Activated CD4-positive, alpha-beta T cell treated with anti-CD3 and anti-CD28 coated beads for 36 hours (primary cell): Measurements from ENCODE around the gene EPHA4. TPM values are rescaled to one million over a fixed set of nuclear protein-coding genes. Genes with fewer than 3 reads are reported as not detected.

Source experiments
- ATAC-seq: fragments of 200-7000 bp; cut with Tn5 transposase; one replicate; pipeline ENCODE4 v1.10.0; 2021; ENCODE audit warnings: mild to moderate bottlenecking, moderate library complexity
- CTCF ChIA-PET: fragments of 350-600 bp; sonication (Branson Sonifier 250); formaldehyde crosslinking; loops from one replicate; lab custom pipeline; 2021; ENCODE audit warnings: antibody characterized with exemption; lab: Charles Lee
- POLR2A ChIA-PET: fragments of 350-600 bp; sonication (Branson Sonifier 250); formaldehyde crosslinking; loops from one replicate; lab custom pipeline; 2021; ENCODE audit warnings: antibody characterized with exemption, inconsistent platforms; lab: Charles Lee
- DNase-seq: peaks from one replicate; pipeline ENCODE4 v3.0.0-alpha.2; 2020
- H3K27ac Mint-ChIP-seq: one replicate; pipeline ENCODE4 v1.8.0; 2021; ENCODE audit warnings: mixed read lengths
- H3K27me3 Mint-ChIP-seq: one replicate; pipeline ENCODE4 v1.8.0; 2021; ENCODE audit warnings: mixed read lengths
- H3K36me3 Mint-ChIP-seq: one replicate; pipeline ENCODE4 v1.8.0; 2021; ENCODE audit warnings: low read depth, mixed read lengths
- H3K4me1 Mint-ChIP-seq: one replicate; pipeline ENCODE4 v1.8.0; 2021; ENCODE audit warnings: mixed read lengths
- H3K4me3 Mint-ChIP-seq: one replicate; pipeline ENCODE4 v1.8.0; 2021; ENCODE audit warnings: mild to moderate bottlenecking, moderate library complexity, mixed read lengths
- H3K9me3 Mint-ChIP-seq: one replicate; pipeline ENCODE4 v1.8.0; 2021; ENCODE audit warnings: low read depth, mixed read lengths
- intact Hi-C, 2 experiments: fragments of 100-400 bp; cut with DNase I in 1 of 2; cut with micrococcal nuclease in 1 of 2; formaldehyde crosslinking; loops; one replicate each; pipeline versions ENCODE4 v1.14.2 to v1.15.1; 2022 to 2024; cut with DNase I, micrococcal nuclease
- total RNA-seq, 2 experiments: library from RNA; stranded (reverse); gene quantifications; one replicate each; pipeline ENCODE4 v1.2.3, GENCODE V29; 2021

The EPHA4 gene
- total RNA-seq, 2 experiments from 2014 or later: 5.9 to 7.2 TPM

DNA sequence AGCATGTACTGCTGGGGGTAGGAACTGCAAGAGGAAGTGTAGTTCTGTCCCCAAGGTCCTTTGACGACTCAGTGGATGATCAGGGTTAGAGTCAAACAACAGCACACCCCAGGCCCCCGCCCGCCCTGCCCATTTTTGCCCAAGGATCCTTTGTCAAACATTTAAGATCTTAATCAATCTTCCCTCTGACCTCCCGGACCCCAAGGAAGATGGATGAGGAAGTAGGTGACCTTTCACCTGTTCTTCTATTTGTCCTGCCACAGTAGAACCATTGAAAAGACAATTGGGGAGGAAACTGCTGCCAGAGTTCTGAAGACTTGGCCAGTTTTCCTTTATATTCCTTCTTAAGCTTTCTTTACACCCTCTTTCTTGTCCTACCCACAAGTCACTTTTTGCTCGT is 12.1 kb downstream of the EPHA4 start:
- intact Hi-C loops: loop anchor here in 1 of 2 experiments (5.0 kb wide), 1 partner anchor 43 kb away; no protein-coding TSS in a partner anchor

DNA sequence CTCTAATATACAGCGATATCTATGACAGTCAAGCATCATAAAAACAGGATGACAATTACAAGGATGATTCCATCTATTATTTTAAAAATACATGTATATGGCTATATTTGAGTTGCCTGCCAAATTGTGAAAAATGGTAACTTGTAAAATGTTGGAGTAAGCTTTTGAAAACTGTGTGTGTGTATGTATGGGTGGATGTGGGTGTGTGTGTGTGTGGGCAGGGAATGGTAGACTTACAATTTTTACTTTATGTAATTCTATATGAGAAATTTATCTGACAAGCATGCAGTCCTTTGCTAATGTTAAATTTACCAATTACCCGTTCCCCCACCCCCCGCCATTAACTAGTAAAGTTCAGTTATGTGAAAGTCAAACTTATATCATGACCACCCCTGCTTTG is 14.0 kb downstream of the EPHA4 start:
- ChIA-PET CTCF (interaction anchor here (0.8 kb wide), 1 partner anchor 860 kb away, joined by 3 read pairs; no protein-coding TSS in a partner anchor), POLR2A (no interaction called here)

More for the DNA sequence above, 12.1 kb downstream of the EPHA4 start:
- ChIA-PET POLR2A (no interaction called here), CTCF (interaction anchor here (1.2 kb wide), 1 partner anchor 48 kb away, joined by 3 read pairs; no protein-coding TSS in a partner anchor)
- peaks cover 8% of the 10 kb centered on the region for H3K36me3 Mint-ChIP-seq
- no peak overlapping the region for H3K27ac Mint-ChIP-seq
- DNase-seq (no peak), ATAC-seq (no peak)
- H3K4me3 Mint-ChIP-seq: no peak overlapping the region
- no peaks in the 10 kb centered on the region for H3K27me3 Mint-ChIP-seq
- peaks cover 55% of the 10 kb centered on the region for H3K4me1 Mint-ChIP-seq
- no peaks in the 10 kb centered on the region for H3K9me3 Mint-ChIP-seq

DNA sequence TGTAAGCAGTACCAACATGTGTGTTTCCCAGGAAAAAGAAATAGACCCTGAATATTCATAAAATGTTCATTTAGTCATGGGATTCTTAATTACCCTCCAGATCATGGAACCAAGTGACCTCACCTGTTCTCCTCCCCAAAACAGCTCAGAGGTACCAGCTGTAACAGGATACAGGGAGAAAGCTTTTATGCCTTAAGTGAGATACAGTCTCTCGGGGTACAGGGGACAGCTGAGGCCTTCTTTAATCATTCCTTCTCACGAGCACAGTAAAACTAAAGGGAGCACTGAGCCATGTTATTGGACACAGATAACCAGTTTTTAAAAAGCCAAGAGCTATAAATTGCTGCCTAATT is 16.6 kb downstream of the EPHA4 start:
- ATAC-seq (peak; percentile 74), DNase-seq (no peak)
- Mint-ChIP-seq H3K4me3 (peak overlapping the region; percentile 46), H3K27ac (peak overlapping the region; percentile 76), H3K4me1 (peaks cover 48% of the 10 kb centered on the region), H3K9me3 (no peaks in the 10 kb centered on the region), H3K36me3 (no peaks in the 10 kb centered on the region), H3K27me3 (no peaks in the 10 kb centered on the region)
- POLR2A ChIA-PET: no interaction called here
- intact Hi-C loops: loop anchor here (1.0 to 5.0 kb wide), 2 partner anchors 37 to 38 kb away; no protein-coding TSS in a partner anchor
- CTCF ChIA-PET: interaction anchor here (0.7 kb wide), 1 partner anchor 10 kb away, joined by 3 read pairs; no protein-coding TSS in a partner anchor

More for the DNA sequence above, 14.0 kb downstream of the EPHA4 start:
- Mint-ChIP-seq H3K9me3 (no peaks in the 10 kb centered on the region), H3K27ac (no peak overlapping the region), H3K27me3 (no peaks in the 10 kb centered on the region), H3K36me3 (peaks cover 3% of the 10 kb centered on the region), H3K4me1 (peaks cover 47% of the 10 kb centered on the region), H3K4me3 (no peak overlapping the region)
- intact Hi-C loops: loop anchor here in 1 of 2 experiments (5.0 kb wide), 1 partner anchor 41 kb away; no protein-coding TSS in a partner anchor
- DNase-seq: no peak
- no peak for ATAC-seq

DNA sequence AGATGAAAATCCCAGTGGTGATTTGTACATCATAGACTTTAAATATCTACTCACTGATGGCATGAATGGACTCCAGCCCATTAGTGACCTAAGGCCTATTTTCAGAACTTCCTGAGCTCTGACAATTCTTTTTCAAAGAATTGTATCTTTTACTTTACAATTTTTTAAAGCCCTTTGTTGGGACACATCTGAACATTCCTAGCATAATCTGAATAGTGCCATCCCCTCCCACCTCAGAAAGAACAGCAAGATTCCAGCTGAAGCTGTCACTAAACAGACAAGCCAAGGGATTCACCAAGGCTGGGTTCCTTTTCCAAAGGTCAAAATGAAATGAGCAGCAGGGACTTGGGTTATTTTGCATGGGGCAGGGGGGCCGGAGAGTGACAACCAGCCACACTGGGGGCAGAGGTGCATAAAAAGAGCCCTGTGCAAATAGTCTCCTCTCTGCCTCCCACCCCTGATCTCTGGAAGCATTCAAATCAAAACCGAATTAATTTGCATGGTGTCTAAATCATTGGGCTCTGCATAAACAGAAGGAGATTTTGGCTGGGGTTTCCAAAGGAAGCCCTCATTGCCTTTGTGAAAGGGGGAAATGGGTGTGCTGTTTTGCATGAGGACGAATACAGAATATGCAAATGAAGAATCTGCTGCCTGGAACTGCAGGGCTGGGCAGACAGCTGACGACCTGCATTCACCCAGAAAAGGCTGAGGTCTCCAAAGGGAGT is 17.2 kb downstream of the EPHA4 start:
- DNase-seq: peak; percentile 52
- Mint-ChIP-seq H3K27ac (peak overlapping the region; percentile 76), H3K9me3 (no peaks in the 10 kb centered on the region), H3K4me3 (peak overlapping the region; percentile 46), H3K4me1 (peaks cover 48% of the 10 kb centered on the region), H3K27me3 (no peaks in the 10 kb centered on the region), H3K36me3 (no peaks in the 10 kb centered on the region)
- POLR2A ChIA-PET: no interaction called here
- CTCF ChIA-PET: interaction anchor here (0.7 kb wide), 2 partner anchors 10 to 596 kb away, joined by 3 read pairs; no protein-coding TSS in a partner anchor
- ATAC-seq: peak; percentile 82
- intact Hi-C loops: loop anchor here (1.0 to 5.0 kb wide), 2 partner anchors 37 to 38 kb away; no protein-coding TSS in a partner anchor

DNA sequence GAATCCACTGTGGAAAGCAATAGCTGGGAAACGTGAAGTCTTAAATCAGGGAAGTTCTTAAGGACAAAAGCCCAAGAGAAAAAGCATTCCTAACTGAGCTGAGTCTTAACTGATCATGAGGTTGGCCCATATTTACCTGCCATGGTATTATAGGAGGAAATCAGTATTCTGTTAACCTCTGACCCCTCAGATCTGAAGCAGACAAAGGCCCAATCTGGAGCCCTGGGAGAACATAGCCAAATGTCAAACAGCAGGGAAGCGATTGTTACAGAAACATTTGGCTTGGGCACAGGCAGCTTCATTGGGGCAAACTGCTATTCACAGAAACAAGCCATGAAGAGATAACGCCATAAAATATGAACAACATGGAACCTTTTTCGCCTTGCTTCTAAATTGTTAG is 18.8 kb downstream of the EPHA4 start:
- Mint-ChIP-seq H3K27me3 (no peaks in the 10 kb centered on the region), H3K9me3 (no peaks in the 10 kb centered on the region), H3K4me1 (peaks cover 45% of the 10 kb centered on the region), H3K36me3 (no peaks in the 10 kb centered on the region), H3K4me3 (no peak overlapping the region), H3K27ac (no peak overlapping the region)
- intact Hi-C loops: no loop called here
- CTCF ChIA-PET: interaction anchor here (0.6 to 1.1 kb wide), 3 partner anchors 23 to 86 kb away, joined by 3 read pairs; no protein-coding TSS in a partner anchor
- POLR2A ChIA-PET: no interaction called here
- no peak for ATAC-seq
- DNase-seq: no peak

DNA sequence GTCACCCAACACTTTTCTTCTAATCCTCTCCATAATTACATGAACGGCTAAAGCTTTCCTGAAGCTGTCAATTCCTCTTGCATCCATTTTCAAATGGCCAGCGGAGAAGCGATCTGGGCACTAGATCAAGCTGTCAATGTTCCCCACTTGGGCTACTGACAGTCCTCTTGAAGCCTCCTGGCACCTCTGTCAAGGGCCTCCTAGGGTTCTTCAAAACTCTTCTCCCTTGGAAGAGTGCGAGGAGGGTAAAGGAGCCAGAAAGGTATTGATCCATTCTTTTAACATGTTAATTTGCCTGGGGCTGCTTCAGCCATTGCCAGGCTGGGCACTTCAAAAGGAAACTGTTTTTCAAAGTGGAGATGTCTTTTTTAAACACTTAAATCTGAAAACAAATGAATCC is 19.8 kb downstream of the EPHA4 start:
- H3K27me3 Mint-ChIP-seq: no peaks in the 10 kb centered on the region
- intact Hi-C loops: no loop called here
- no peak overlapping the region for H3K4me3 Mint-ChIP-seq
- CTCF ChIA-PET: interaction anchor here (0.6 kb wide), 1 partner anchor 833 kb away, joined by 5 read pairs; no protein-coding TSS in a partner anchor
- H3K36me3 Mint-ChIP-seq: peaks cover 1% of the 10 kb centered on the region
- no peak for ATAC-seq
- POLR2A ChIA-PET: no interaction called here
- peaks cover 37% of the 10 kb centered on the region for H3K4me1 Mint-ChIP-seq
- H3K27ac Mint-ChIP-seq: no peak overlapping the region
- H3K9me3 Mint-ChIP-seq: no peaks in the 10 kb centered on the region
- no peak for DNase-seq

DNA sequence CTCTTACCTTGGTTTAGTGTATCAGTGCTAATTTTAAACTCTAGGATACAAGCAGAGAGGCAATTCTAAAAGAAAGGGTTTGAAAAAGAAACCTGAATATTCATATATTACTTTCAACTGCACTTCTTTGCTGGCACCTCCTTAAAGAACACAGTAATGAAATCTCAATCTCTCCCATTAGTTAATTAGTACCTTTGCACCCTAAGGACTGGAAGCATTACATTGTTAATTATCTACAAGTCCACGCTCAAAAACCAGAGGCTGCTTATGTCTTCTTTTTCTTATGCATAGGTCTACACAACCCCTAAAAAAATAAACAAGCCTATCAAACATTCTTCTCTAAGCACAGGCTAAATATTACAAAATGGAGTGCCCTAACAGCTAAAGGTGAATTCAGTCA is 20.2 kb downstream of the EPHA4 start:
- Mint-ChIP-seq H3K4me1 (peaks cover 37% of the 10 kb centered on the region), H3K36me3 (peaks cover 1% of the 10 kb centered on the region), H3K4me3 (no peak overlapping the region), H3K9me3 (no peaks in the 10 kb centered on the region), H3K27me3 (no peaks in the 10 kb centered on the region), H3K27ac (no peak overlapping the region)
- CTCF ChIA-PET: interaction anchor here (0.6 to 0.7 kb wide), 2 partner anchors 99 to 833 kb away, joined by 3 to 5 read pairs; no protein-coding TSS in a partner anchor
- POLR2A ChIA-PET: no interaction called here
- ATAC-seq (no peak), DNase-seq (no peak)
- intact Hi-C loops: no loop called here

DNA sequence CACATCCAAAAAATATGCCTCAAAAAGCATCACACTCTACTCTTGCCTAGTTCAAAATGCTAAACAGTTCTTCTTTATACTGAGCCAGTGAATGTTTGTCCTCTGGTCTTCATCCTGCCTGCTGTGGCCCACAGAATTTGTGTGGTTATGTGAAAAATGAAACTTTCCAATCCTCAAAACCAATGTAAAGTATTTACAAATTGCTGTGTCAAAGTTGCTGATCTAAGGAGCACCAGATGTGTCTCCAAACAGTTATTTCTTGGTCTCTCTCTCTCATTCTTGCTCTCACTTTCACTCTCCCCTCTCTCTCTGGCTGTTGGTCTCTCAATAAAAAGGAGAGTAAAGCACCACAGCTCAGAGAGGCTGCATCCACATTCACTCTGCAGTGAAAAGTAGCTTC is 23.0 kb downstream of the EPHA4 start:
- POLR2A ChIA-PET: interaction anchor here (0.6 kb wide), 1 partner anchor 465 kb away, joined by 3 read pairs; no protein-coding TSS in a partner anchor
- no peak overlapping the region for H3K27ac Mint-ChIP-seq
- H3K36me3 Mint-ChIP-seq: peaks cover 1% of the 10 kb centered on the region
- H3K27me3 Mint-ChIP-seq: no peaks in the 10 kb centered on the region
- intact Hi-C loops: no loop called here
- peaks cover 28% of the 10 kb centered on the region for H3K4me1 Mint-ChIP-seq
- CTCF ChIA-PET: interaction anchor here (0.6 kb wide), 1 partner anchor 859 kb away, joined by 3 read pairs; no protein-coding TSS in a partner anchor
- no peak overlapping the region for H3K4me3 Mint-ChIP-seq
- ATAC-seq: peak; percentile 70
- no peak for DNase-seq
- no peaks in the 10 kb centered on the region for H3K9me3 Mint-ChIP-seq

DNA sequence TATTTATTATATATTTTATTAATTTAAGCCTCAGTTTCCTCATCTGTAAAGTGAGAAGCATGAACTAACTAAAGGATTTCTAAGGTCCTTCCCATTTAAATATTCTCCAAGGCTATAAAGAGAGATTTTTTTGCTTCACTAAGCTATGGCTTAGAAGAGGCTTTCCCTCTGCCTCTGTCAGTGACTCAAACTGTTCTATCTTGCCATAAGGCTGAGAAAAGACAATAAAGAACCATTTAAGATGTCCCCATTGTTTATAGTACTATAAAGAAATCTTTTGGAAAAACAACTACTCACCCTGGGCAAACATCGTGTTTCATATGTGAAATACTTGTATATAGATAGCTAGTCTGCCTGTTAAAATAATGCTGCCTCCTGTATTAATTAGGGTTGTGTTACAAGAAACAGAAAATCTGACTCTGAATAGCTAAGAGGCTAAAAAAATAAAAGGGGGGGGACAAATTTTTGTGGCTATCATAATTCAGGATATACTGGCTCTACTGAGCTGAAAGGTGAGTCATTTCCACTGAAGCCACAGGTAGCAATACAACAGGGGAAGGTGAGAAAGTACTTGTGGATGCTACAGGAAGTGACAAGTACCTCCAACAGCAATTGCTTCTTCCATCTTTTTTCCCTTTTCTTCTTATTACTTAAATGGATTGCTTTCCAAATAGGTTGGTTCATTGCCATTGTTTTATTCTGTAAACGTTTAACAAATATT is 25.4 kb downstream of the EPHA4 start:
- no peaks in the 10 kb centered on the region for H3K9me3 Mint-ChIP-seq
- H3K36me3 Mint-ChIP-seq: peaks cover 1% of the 10 kb centered on the region
- H3K27ac Mint-ChIP-seq: no peak overlapping the region
- ChIA-PET CTCF (interaction anchor here (0.7 to 1.1 kb wide), 2 partner anchors 26 to 130 kb away, joined by 3 to 6 read pairs; partner anchors contain the start of gene EPHA4), POLR2A (no interaction called here)
- ATAC-seq (peak; percentile 86), DNase-seq (no peak)
- intact Hi-C loops: no loop called here
- H3K27me3 Mint-ChIP-seq: no peaks in the 10 kb centered on the region
- no peak overlapping the region for H3K4me3 Mint-ChIP-seq
- peaks cover 21% of the 10 kb centered on the region for H3K4me1 Mint-ChIP-seq

DNA sequence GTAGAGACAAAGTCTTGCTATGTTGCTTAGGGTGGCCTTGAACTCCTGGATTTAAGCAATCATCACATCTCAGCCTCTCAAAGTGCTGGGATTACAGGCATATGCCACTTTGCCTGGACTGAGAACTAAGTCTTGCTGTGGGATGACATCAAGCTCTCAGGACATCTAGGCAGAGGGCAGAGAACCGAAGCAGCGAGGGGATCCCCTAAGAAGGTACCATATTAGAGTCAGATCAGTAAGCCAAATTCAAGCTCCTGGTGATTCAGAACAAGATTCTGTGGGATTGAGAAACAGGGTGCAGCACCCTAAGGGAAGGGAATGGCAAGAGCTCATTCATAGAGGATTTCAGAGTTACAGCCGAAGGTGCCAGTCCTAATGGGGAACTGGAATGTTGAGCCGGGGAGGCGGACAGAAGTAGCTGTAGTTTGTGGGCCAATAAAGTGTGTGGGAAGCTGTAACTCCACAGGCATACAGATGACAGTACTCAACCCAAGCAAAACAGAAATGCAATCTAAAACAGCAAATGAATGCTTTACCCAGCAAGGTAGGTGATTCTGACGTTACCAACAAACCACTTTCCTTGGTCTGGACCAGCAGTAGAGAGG is 30.9 kb downstream of the EPHA4 start:
- Mint-ChIP-seq H3K36me3 (no peaks in the 10 kb centered on the region), H3K27ac (no peak overlapping the region), H3K27me3 (no peaks in the 10 kb centered on the region), H3K9me3 (no peaks in the 10 kb centered on the region), H3K4me1 (peaks cover 6% of the 10 kb centered on the region), H3K4me3 (no peak overlapping the region)
- intact Hi-C loops: no loop called here
- POLR2A ChIA-PET: no interaction called here
- DNase-seq (no peak), ATAC-seq (peak; percentile 53)
- CTCF ChIA-PET: interaction anchor here (1.1 kb wide), 1 partner anchor 23 kb away, joined by 3 read pairs; no protein-coding TSS in a partner anchor

DNA sequence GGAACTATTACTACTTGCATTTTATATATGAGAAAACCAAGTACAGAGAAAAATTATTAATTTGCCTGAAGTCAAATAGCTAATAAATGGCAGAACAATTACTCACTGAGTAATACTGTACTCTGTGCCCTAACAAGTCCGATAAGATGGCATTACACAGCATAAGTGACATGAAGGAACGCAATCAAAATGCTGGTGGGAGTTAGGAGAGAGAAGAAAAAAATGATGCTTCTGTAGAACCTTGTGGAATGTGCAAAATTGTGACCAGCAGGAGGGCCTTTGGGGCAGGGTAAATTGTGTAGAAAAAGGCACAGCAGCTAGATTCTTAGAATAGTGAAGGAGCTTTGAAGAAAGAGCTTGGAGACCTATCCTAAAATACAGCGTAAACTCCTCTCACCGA is 32.9 kb downstream of the EPHA4 start:
- Mint-ChIP-seq H3K27me3 (no peaks in the 10 kb centered on the region), H3K4me3 (no peak overlapping the region), H3K27ac (no peak overlapping the region), H3K4me1 (peaks cover 8% of the 10 kb centered on the region), H3K9me3 (no peaks in the 10 kb centered on the region), H3K36me3 (no peaks in the 10 kb centered on the region)
- ChIA-PET CTCF (interaction anchor here (0.6 to 1.1 kb wide), 3 partner anchors 20 to 1324 kb away, joined by 3 to 4 read pairs (median 3); no protein-coding TSS in a partner anchor), POLR2A (no interaction called here)
- intact Hi-C loops: no loop called here
- DNase-seq: no peak
- ATAC-seq: no peak
